Type B pancreatic cell (in vitro differentiated cells): ENCODE results near the gene ZFAND6. TPM values are rescaled to one million over a fixed set of nuclear protein-coding genes. Genes with fewer than 3 reads are reported as not detected.

Experiments used
- DNase-seq: peaks from one replicate; pipeline ENCODE4 v3.0.0; 2021; ENCODE audit warnings: mixed read lengths; ENCODE audit not compliant: unreplicated experiment; ENCODE audit errors: extremely low spot score
- H3K27ac Mint-ChIP-seq: 2 replicates; pipeline ENCODE4 v1.8.0; 2021; ENCODE audit warnings: mild to moderate bottlenecking, mixed read lengths
- H3K27me3 Mint-ChIP-seq: 2 replicates; pipeline ENCODE4 v1.8.0; 2021; ENCODE audit warnings: mixed read lengths
- H3K36me3 Mint-ChIP-seq: 2 replicates; pipeline ENCODE4 v1.8.0; 2021; ENCODE audit warnings: mixed read lengths
- H3K4me1 Mint-ChIP-seq: one replicate; pipeline ENCODE4 v1.8.0; 2021; ENCODE audit warnings: mixed read lengths; ENCODE audit not compliant: unreplicated experiment
- H3K4me3 Mint-ChIP-seq: 2 replicates; pipeline ENCODE4 v1.8.0; 2021; ENCODE audit warnings: mild to moderate bottlenecking, mixed read lengths
- H3K9me3 Mint-ChIP-seq: 2 replicates; pipeline ENCODE4 v1.8.0; 2021; ENCODE audit warnings: mixed read lengths
- total RNA-seq: library from RNA; stranded (reverse); gene quantifications from 2 replicates; pipeline ENCODE4 v1.2.1, GENCODE V29; 2021; ENCODE audit warnings: low replicate concordance
- TF ChIP-seq, protein P1 (sequence below): fragments of 200-600 bp; sonication (generic); conservative IDR thresholded peaks from 2 replicates; pipeline ENCODE4 v1.5.0; 2021; ENCODE audit warnings: antibody characterized with exemption, mild to moderate bottlenecking

The ZFAND6 gene
- total RNA-seq, 1 donor from 2014 or later, result 59.6 TPM

DNA sequence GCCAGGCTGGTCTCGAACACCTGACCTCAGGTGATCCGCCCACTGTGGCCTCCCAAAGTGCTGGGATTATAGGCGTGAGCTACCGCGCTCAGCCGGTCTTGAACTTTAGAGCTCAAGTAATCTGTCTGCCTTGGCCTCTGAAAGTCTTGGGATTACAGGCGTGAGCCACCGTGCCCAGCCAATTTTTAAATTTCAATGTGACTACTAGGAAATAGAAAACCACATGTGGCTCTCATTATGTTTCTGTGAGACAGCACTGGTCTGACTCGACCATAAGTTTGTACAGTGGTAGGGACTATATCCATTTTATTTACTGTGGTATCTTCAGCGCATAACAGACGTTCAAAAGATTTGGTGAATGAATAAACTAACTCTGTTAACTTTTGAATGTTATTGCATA, 9.1 kb downstream of the ZFAND6 start:
- TF ChIP-seq, protein P1, sequence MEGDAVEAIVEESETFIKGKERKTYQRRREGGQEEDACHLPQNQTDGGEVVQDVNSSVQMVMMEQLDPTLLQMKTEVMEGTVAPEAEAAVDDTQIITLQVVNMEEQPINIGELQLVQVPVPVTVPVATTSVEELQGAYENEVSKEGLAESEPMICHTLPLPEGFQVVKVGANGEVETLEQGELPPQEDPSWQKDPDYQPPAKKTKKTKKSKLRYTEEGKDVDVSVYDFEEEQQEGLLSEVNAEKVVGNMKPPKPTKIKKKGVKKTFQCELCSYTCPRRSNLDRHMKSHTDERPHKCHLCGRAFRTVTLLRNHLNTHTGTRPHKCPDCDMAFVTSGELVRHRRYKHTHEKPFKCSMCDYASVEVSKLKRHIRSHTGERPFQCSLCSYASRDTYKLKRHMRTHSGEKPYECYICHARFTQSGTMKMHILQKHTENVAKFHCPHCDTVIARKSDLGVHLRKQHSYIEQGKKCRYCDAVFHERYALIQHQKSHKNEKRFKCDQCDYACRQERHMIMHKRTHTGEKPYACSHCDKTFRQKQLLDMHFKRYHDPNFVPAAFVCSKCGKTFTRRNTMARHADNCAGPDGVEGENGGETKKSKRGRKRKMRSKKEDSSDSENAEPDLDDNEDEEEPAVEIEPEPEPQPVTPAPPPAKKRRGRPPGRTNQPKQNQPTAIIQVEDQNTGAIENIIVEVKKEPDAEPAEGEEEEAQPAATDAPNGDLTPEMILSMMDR, result no peak
- H3K27me3 Mint-ChIP-seq, result no peaks in the 10 kb centered on the region
- no peak for DNase-seq

DNA sequence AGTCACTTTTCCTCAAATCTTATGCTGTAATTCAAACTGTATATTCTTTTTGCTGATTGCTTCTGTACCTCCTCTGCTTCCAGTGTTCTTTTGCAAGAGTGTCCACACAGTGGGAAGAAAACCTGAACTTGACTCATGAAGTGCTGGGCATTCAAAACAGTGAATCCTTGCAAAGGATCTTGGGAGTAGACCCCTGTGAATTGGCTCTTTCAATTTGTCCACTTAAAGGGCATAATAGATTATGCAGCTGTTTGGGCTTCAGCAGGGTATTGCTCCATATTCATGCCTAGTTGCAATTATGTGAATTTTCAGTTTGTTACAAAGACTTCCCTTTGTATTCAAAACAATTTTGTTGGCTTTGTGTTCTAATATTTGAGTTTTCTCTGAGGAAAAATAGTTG, 11.4 kb downstream of the ZFAND6 start:
- peaks cover 34% of the 10 kb centered on the region for H3K4me1 Mint-ChIP-seq
- H3K27ac Mint-ChIP-seq, result peak overlapping the region; percentile 5
- H3K4me3 Mint-ChIP-seq, result peak overlapping the region; percentile 49
- no peaks in the 10 kb centered on the region for H3K9me3 Mint-ChIP-seq
- H3K36me3 Mint-ChIP-seq, result no peaks in the 10 kb centered on the region
- DNase-seq, result no peak
- H3K27me3 Mint-ChIP-seq, result no peaks in the 10 kb centered on the region
- TF ChIP-seq, protein P1, result no peak

More for the DNA sequence above, 9.1 kb downstream of the ZFAND6 start:
- Mint-ChIP-seq H3K4me3 (no peak overlapping the region), H3K27ac (no peak overlapping the region), H3K4me1 (peaks cover 26% of the 10 kb centered on the region), H3K9me3 (no peaks in the 10 kb centered on the region), H3K36me3 (no peaks in the 10 kb centered on the region)

DNA sequence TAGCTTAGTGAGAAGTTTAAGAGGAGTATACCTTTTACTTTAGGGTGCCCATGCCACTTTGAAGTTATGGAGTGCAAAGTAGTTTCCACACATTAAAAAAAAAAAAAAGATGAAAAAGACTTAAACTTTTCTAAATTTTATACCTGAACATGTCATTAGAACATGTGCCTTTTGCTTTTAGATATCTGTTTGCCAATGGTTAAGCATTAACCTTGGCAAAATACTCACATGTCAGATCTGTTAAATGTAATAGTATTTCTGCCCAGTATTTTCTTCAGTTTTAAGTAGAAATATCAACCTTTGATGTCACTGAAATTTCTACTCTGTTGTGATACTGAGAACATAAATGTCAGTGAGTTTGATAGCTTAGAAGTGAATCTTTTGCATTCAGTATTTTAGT, 12.2 kb downstream of the ZFAND6 start:
- Mint-ChIP-seq H3K27me3 (no peaks in the 10 kb centered on the region), H3K9me3 (no peaks in the 10 kb centered on the region), H3K4me3 (no peak overlapping the region), H3K36me3 (no peaks in the 10 kb centered on the region), H3K27ac (no peak overlapping the region), H3K4me1 (peaks cover 42% of the 10 kb centered on the region)
- DNase-seq, result no peak
- TF ChIP-seq, protein P1, result no peak

DNA sequence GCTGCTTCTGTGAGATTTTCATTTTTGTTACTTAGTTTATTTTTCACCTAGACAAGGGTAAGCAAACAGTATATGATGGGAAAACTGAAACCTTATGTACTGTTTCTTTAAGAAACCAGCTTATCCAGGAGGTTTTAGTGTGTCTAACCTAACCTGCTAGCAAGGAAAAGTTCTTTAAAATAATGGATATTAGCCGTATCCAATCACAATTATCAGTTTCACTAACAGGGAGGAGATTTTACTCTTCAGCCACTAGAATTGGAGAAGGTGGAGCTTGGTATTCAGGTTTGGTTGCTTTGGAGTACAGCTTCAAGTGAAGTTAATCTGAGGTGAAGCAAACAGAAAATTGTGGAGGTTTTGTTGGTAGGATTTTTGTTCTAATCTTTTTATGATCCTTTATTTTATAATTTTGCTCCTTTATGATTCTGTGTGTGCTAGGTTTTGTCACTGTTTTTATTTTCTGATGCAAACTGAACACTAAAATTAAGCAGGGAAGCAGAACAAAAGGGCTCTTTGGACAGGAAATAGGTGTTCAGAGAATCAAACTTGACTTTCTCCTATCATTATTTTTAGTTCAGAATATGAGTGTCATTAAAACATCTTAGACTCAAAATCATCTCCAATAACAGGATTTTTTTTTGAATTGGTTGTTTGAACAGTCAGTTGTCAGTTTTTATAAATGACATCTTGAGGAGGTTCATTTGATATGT, 13.0 kb downstream of the ZFAND6 start:
- Mint-ChIP-seq H3K36me3 (no peaks in the 10 kb centered on the region), H3K4me3 (peak overlapping the region; percentile 95)

DNA sequence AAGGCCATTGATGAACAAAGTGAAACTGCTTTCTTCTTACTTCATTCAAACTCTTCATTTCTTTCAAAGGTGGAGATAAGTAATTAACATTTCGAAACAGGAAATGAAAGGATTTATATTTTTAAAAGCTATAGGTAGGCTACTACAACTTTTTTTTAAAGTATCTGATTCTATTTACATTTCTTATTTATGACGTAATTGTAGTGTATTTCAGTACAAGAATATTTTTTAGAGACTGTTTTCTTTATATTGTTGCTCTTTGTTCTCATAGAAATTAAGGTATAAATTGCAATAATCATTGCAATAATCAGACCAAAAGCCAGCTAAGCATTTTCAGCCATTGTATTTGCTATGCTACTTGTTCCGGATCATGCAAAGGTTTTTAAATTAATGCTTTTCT, 13.7 kb downstream of the ZFAND6 start:
- no peaks in the 10 kb centered on the region for H3K9me3 Mint-ChIP-seq
- peak overlapping the region; percentile 78 for H3K4me3 Mint-ChIP-seq
- no peaks in the 10 kb centered on the region for H3K36me3 Mint-ChIP-seq
- peaks cover 42% of the 10 kb centered on the region for H3K4me1 Mint-ChIP-seq
- H3K27me3 Mint-ChIP-seq, result no peaks in the 10 kb centered on the region
- DNase-seq, result no peak
- no peak overlapping the region for H3K27ac Mint-ChIP-seq
- TF ChIP-seq, protein P1, result no peak

More for the DNA sequence above, 13.0 kb downstream of the ZFAND6 start:
- Mint-ChIP-seq H3K9me3 (no peaks in the 10 kb centered on the region), H3K4me1 (peaks cover 42% of the 10 kb centered on the region), H3K27me3 (no peaks in the 10 kb centered on the region), H3K27ac (peak overlapping the region; percentile 95)
- TF ChIP-seq, protein P1, result no peak
- no peak for DNase-seq
